H54 (cell line): ENCODE measurements around the gene ODAD4.

Experiments used
- DNase-seq: peaks from one replicate; pipeline ENCODE4 v3.0.0; 2011; ENCODE audit warnings: low spot score, mixed read lengths; ENCODE audit not compliant: insufficient read length
- FAIRE-seq: peaks from 3 replicates; lab custom pipeline; 2011; peaks lifted over from hg19 to GRCh38; lab: Jason Lieb, UNC
- POLR2A ChIP-seq: IDR thresholded peaks from 2 replicates; pipeline ENCODE4 v1.6.1; 2011; ENCODE audit warnings: low read depth, mild to moderate bottlenecking, low read length

Gene ODAD4

DNA sequence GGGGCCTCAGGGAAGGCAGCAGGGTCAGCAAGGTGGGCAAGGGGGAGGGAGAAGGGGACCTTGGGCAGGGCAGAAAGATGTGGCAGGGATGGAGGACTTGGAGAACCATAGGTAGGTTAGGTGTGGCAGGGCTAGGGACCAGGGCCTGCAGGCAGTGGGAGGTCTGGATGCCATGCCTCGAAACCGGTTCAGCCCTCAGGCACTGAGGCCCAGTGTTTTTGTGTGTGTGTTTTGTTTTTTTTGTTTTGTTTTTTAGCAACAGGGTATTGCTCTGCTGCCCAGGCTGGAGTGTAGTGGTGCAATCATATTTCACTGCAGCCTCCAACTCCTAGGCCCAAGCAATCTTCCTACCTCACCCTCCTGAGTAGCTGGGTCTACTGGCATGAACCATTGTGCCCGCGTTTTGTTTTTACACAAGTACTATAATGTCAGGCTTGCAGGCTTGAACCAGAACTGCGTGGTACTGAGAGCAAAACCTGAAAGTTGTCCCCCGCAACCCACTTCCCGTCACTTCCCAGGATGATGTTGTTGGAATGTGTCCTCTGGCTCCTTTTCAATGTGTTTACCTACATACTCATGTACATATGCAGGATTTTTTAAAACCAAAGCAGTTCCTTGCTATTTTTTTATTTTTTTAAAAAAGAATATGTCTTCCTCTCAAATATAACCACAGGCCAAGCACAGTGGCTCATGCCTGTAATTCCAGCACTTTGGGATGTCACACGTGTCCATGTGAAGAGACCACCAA is 12.4 kb downstream of the ODAD4 start:
- TF ChIP-seq POLR2A: no peak
- DNase-seq: no peak
- no peak for FAIRE-seq

GRCh38 chr17:41943492-41943891 is 13.1 kb downstream of the ODAD4 start:
- FAIRE-seq (no peak), DNase-seq (no peak)
- TF ChIP-seq POLR2A: no peak

DNA sequence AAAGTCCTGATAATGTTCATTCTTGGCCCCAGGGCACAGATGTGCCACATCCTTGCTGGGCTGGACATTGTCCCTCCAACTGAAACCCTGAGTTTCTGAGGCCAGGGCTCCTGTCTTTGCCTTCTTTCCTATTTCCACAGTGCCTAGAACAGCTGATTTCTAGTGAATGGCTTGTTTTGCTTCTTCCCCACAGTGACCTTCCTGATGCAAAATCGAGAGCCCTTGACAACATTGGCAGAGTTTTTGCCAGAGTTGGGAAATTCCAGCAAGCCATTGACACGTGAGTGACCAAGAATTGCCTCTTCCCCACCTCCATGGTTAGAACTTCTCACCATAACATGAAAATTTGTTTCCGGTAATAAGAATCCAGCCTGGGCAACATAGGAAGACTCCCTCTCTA is 14.5 kb downstream of the ODAD4 start:
- DNase-seq: no peak
- no peak for FAIRE-seq
- TF ChIP-seq POLR2A: no peak

DNA sequence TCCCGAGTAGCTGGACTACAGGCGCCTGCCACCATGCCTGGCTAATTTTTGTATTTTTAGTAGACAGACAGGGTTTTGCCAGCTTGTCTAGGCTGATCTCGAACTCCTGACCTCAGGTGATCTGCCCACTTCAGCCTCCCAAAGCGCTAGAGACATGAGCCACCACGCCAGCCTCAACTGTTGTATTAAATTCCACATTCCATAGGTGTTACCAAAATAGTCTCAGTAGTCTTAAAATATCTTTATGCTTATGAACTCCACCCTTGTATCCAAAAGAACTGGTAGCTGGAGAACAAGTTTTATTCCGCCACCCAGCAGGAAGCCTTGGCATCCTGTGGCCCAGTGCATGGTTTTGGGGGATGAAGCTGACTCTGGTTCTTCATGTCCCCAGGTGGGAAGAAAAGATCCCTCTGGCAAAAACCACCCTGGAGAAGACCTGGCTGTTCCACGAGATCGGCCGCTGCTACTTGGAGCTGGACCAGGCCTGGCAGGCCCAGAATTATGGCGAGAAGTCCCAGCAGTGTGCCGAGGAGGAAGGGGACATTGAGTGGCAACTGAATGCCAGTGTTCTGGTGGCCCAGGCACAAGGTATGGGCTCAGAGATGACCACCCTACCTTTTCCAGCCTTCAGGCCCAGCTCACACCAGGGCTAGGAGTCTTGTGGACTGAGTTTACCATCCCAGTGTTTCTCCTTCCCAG is 18.5 kb downstream of the ODAD4 start:
- no peak for DNase-seq
- no peak for FAIRE-seq
- TF ChIP-seq POLR2A: no peak

GRCh38 chr17:41956522-41956921 is 26.1 kb downstream of the ODAD4 start:
- DNase-seq: no peak
- TF ChIP-seq POLR2A: no peak
- no peak for FAIRE-seq

- no peak for TF ChIP-seq POLR2A
- DNase-seq: no peak
- FAIRE-seq: no peak
These were observed 26.8 kb downstream of the ODAD4 start for GRCh38 chr17:41957031-41957868.

DNA sequence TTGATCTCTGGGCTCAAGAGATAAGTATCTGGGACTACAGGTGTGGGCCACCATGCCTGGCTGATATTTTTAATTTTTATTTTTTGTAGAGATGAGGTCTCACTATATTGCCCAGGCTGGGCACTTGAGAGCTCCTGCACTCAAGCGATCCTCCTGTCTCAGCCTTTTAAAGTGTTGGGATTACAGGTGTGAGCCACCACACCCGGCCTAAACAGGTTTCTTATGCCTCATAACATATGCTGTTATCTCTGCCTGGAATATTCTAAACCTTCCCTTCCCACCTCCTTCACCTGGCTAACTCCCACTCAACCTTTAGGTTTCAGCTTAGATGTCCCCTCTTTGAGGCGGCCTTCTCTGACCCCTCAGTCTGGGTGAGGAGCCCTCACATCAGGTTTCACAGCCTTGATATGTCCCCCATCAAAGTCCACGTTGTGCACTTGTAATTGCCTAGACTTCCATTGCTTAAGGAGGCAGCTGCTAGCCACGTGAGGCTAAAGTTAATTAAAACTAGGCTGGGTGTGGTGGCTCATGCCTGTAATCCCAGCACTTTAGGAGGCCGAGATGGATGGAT is 27.5 kb downstream of the ODAD4 start:
- no peak for FAIRE-seq

DNA sequence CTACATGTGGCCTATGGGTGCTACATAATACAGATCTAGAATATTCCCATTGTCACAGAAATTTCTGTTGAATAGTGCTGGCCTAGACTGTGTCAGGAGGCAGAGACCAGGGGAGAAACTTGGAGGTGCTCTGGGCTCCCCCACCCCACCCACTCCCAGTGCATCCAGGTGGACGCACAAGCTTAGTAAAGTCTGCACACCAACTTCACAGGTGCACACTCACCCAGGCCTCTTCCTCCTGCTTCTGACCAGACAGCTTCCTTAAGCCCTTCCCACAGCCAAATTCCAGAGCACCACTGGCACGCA is 28.6 kb downstream of the ODAD4 start:
- DNase-seq: no peak
- FAIRE-seq: no peak
- no peak for TF ChIP-seq POLR2A

More for the DNA sequence above, 27.5 kb downstream of the ODAD4 start:
- no peak for TF ChIP-seq POLR2A
- no peak for DNase-seq

GRCh38 chr17:41959336-41960095 is 29.1 kb downstream of the ODAD4 start:
- FAIRE-seq: no peak
- DNase-seq: no peak
- TF ChIP-seq POLR2A: no peak

DNA sequence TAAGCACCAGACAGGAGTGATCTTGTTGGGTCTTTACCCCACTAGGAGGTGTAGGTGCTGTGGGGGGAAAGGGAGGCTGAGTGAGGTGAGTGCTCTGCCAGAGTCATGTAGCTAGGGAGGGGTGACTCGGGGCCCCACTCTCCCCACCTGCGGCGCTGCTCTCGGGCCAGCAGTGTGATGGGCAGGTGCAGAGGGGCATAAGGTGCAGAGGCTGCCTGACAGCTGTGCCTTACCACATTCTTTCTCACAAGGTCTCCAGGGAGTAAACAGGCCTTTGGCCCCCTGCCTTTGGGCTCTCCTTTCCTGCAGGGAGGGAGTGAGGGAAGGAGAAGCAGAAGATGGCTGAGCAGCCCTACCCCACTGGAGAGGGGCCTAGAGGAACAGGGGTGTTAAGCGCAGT is 31.7 kb downstream of the ODAD4 start:
- no peak for DNase-seq
- FAIRE-seq: no peak
- TF ChIP-seq POLR2A: no peak

- FAIRE-seq (no peak), DNase-seq (peak; percentile 78)
- no peak for TF ChIP-seq POLR2A
These were observed 32.5 kb downstream of the ODAD4 start for GRCh38 chr17:41962768-41963434.

DNA sequence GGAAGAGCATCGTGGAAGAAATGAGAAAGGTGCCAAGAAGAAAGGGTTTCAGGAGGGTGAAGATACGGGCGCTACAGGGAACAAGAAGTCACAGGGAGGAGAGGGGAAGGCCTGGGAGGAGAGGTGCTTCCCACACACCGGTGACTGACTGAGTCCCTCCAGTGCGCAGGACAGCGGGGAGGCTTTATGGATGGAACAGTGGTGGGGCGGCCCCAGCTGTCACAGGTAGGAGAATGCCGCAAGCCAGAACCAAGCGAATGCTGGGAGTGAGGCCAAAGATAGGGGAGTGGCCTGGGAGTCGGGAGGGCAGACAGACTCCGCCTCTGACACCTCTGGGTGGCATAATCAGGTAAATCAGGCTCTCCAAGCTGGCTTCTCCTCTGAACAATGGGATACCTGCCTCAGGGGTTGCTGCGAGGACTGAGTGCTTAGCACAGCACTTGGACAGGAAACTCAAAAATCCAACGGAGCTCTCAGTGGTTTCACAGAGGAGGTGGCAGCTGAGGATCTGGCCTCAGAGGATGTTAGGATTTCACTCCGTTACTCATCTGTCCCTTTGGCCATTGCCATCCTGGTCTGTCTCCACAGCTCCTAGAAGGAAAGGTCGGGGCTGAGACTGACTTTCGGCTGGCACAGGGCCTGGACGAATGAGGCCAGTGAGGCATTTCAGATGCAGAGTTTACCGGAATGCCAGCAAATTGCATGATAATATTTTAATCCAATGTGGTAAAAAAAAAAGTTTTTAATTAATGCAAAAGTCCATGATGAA is 35.5 kb downstream of the ODAD4 start:
- DNase-seq (no peak), FAIRE-seq (no peak)
- TF ChIP-seq POLR2A: no peak
